SU-DHL-6 (cell line): Measurements from ENCODE around the gene PGRMC2.

Experiments
- H2AFZ ChIP-seq: fragments of 200-600 bp; sonication (generic); 2 replicates; pipeline ENCODE4 v1.6.1; 2014; ENCODE audit warnings: low read depth, mild to moderate bottlenecking, moderate library complexity, mixed read lengths, antibody characterized with exemption, low read length; ENCODE audit not compliant: severe bottlenecking
- H3F3A ChIP-seq: fragments of 200-600 bp; shearing (Covaris generic); 2 replicates; pipeline ENCODE4 v1.6.0; 2016; ENCODE audit warnings: antibody characterized with exemption, mild to moderate bottlenecking; ENCODE audit not compliant: insufficient read depth
- H3K27ac ChIP-seq: fragments of 200-600 bp; sonication (generic); 2 replicates; pipeline ENCODE4 v1.5.1; 2016; ENCODE audit warnings: low read depth, mild to moderate bottlenecking, low read length, moderate library complexity, mixed read lengths
- H3K27me3 ChIP-seq: fragments of 200-600 bp; sonication (generic), shearing (Covaris generic); 2 replicates; pipeline ENCODE4 v1.6.0; 2014; ENCODE audit warnings: mild to moderate bottlenecking, low read length
- H3K36me3 ChIP-seq: fragments of 200-600 bp; sonication (generic); 2 replicates; pipeline ENCODE4 v1.6.1; 2014; ENCODE audit warnings: mild to moderate bottlenecking, low read length, mixed read lengths
- H3K4me2 ChIP-seq: fragments of 300-600, 200-600 bp; shearing (Covaris generic), sonication (generic); 2 replicates; pipeline ENCODE4 v1.6.0; 2014; ENCODE audit warnings: low read length, low read depth, mild to moderate bottlenecking; ENCODE audit not compliant: poor library complexity, severe bottlenecking
- H3K4me3 ChIP-seq: fragments of 200-600 bp; sonication (generic); 2 replicates; pipeline ENCODE4 v1.5.1; 2014; ENCODE audit warnings: antibody characterized with exemption, low read length, mild to moderate bottlenecking, mixed read lengths; ENCODE audit not compliant: insufficient read depth, poor library complexity, severe bottlenecking
- H3K79me2 ChIP-seq: fragments of 200-600 bp; sonication (generic); 2 replicates; pipeline ENCODE4 v1.6.1; 2014; ENCODE audit warnings: mild to moderate bottlenecking, low read length, moderate library complexity; ENCODE audit not compliant: insufficient read depth
- H3K9ac ChIP-seq: fragments of 200-600 bp; sonication (generic); 2 replicates; pipeline ENCODE4 v1.7.0; 2014; ENCODE audit warnings: mild to moderate bottlenecking, low read length
- H3K9me2 ChIP-seq: fragments of 200-600 bp; sonication (generic); replicated peaks from 2 replicates; pipeline ENCODE4 v1.6.1; 2014; ENCODE audit warnings: low read length; ENCODE audit not compliant: insufficient read depth
- H3K9me3 ChIP-seq: fragments of 200-600 bp; sonication (generic); 2 replicates; pipeline ENCODE4 v1.6.1; 2014; ENCODE audit warnings: low read length, mixed read lengths; ENCODE audit not compliant: insufficient read depth
- H4K20me1 ChIP-seq: fragments of 200-600 bp; sonication (generic); 2 replicates; pipeline ENCODE4 v1.6.1; 2014; ENCODE audit warnings: low read depth, mild to moderate bottlenecking, antibody characterized with exemption, low read length, moderate library complexity, mixed read lengths
- EZH2phosphoT487 ChIP-seq: fragments of 200-600 bp; sonication (generic), shearing (Covaris generic); conservative IDR thresholded peaks from 2 replicates; pipeline ENCODE4 v1.6.1; 2018; ENCODE audit warnings: mild to moderate bottlenecking, antibody characterized with exemption, low read length, moderate library complexity, mixed read lengths
- TF ChIP-seq, protein P1 (sequence below): fragments of 200-600 bp; sonication (generic); IDR thresholded peaks from one replicate; pipeline ENCODE4 v1.5.1; 2017; ENCODE audit warnings: antibody characterized with exemption, mild to moderate bottlenecking, low read length, moderate library complexity; ENCODE audit not compliant: insufficient read depth, poor library complexity, severe bottlenecking

PGRMC2 gene, protein sequence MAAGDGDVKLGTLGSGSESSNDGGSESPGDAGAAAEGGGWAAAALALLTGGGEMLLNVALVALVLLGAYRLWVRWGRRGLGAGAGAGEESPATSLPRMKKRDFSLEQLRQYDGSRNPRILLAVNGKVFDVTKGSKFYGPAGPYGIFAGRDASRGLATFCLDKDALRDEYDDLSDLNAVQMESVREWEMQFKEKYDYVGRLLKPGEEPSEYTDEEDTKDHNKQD

DNA sequence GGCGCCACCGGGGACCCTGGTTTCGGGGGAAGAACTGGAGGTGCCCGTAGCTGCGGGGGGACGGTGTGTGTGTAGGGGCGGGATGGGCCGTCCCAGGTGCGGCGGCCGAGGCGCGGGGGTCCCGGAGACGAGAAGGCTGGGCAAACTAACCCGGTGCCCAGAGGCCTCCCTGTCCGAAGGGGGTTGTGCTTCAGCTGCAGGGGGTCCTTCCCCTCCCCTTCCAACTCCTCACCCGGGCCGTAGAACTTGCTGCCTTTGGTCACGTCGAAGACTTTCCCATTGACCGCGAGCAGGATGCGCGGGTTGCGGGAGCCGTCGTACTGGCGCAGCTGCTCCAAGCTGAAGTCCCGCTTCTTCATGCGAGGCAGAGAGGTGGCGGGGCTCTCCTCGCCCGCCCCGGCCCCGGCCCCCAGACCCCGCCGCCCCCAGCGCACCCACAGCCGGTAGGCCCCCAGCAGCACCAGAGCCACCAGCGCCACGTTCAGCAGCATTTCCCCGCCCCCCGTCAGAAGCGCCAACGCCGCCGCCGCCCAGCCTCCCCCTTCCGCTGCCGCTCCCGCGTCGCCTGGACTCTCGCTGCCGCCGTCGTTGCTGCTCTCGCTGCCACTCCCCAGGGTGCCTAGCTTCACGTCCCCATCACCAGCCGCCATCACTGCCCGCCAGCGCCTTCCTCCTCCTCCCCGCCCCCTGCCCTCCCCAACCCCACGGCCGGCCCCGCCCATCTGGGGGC lies at the start of gene PGRMC2:
Gene PGRMC2 (minus strand): TSS at position 673 of the 730 bp plus-strand sequence. CDS start 23 bp downstream, at position 650.
- Histone ChIP-seq H3K4me3 (peak within 1 kb of the TSS; percentile 76), H3K4me2 (peak within 1 kb of the TSS; percentile 76), H4K20me1 (peaks cover 4% of the 10 kb centered on the region; the same call in 1 of the 2 replicates), H3K9ac (peak within 1 kb of the TSS; percentile 83), H3K27me3 (no peaks in the 10 kb centered on the region), H3K27ac (peak within 1 kb of the TSS; percentile 81), H3K79me2 (peaks cover 48% of the 10 kb centered on the region), H3K36me3 (0 out of 2 replicates have a peak, but pooled peaks cover 7% of the 10 kb centered on the region), H3F3A (no peaks in the 10 kb centered on the region), H3K9me2 (no peaks in the 10 kb centered on the region), H2AFZ (peak within 1 kb of the TSS; percentile 78), H3K9me3 (no peaks in the 10 kb centered on the region)
- TF ChIP-seq, protein P1, sequence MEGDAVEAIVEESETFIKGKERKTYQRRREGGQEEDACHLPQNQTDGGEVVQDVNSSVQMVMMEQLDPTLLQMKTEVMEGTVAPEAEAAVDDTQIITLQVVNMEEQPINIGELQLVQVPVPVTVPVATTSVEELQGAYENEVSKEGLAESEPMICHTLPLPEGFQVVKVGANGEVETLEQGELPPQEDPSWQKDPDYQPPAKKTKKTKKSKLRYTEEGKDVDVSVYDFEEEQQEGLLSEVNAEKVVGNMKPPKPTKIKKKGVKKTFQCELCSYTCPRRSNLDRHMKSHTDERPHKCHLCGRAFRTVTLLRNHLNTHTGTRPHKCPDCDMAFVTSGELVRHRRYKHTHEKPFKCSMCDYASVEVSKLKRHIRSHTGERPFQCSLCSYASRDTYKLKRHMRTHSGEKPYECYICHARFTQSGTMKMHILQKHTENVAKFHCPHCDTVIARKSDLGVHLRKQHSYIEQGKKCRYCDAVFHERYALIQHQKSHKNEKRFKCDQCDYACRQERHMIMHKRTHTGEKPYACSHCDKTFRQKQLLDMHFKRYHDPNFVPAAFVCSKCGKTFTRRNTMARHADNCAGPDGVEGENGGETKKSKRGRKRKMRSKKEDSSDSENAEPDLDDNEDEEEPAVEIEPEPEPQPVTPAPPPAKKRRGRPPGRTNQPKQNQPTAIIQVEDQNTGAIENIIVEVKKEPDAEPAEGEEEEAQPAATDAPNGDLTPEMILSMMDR = no peak
- no peak for TF ChIP-seq EZH2phosphoT487

DNA sequence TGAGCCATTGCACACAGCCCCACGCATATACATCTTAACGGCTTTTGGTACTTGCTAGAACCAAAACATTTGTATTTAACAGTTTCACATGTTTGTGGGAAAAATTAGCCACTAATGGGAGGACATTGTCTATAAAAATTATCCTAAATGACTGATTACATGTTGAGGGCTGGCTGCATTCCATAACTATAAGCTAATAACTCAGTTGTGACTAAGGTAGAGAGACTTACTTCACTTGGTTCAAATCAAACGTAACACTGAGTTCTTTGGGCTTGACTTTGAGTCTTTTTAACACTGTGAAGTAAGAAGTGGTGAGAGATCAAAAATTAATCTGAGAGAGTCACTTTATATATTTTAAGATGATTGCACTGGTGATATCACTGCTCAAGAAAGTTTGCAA lies 47.9 kb upstream of the PGRMC2 start:
- Histone ChIP-seq H3K9ac (no peak overlapping the region), H2AFZ (no peak overlapping the region), H3K9me2 (no peaks in the 10 kb centered on the region), H3K79me2 (no peaks in the 10 kb centered on the region), H3K9me3 (no peaks in the 10 kb centered on the region), H3K27ac (no peak overlapping the region), H4K20me1 (no peaks in the 10 kb centered on the region), H3K27me3 (no peaks in the 10 kb centered on the region), H3K36me3 (no peaks in the 10 kb centered on the region), H3K4me3 (no peak overlapping the region), H3K4me2 (no peak overlapping the region), H3F3A (no peaks in the 10 kb centered on the region)
- TF ChIP-seq, protein P1 = no peak

DNA sequence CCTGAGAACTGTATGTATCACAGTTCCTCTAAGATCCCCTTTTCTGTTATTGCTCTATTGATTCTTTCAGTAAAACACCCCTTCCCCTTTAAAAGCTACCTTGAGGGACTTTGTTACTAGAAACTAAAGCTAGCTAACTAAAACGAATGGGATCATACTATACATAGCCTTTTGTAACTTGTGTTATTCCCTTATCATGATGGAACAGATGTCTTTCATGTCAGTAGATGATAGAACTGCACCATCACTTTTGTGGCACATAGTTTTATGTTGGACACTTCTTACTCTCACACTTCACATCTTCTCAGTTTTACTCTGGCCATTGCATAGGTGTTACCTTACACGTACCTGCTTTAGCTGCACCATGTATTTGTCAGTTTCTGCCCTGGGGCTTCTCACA lies 46.6 kb upstream of the PGRMC2 start:
- no peak overlapping the region for H3K27ac ChIP-seq
- TF ChIP-seq EZH2phosphoT487 = no peak
- TF ChIP-seq, protein P1 = no peak
- no peaks in the 10 kb centered on the region for H3K36me3 ChIP-seq
- H3K4me3 ChIP-seq = no peak overlapping the region
- no peak overlapping the region for H2AFZ ChIP-seq
- no peaks in the 10 kb centered on the region for H3K79me2 ChIP-seq
- H3F3A ChIP-seq = no peaks in the 10 kb centered on the region
- H3K9me3 ChIP-seq = no peaks in the 10 kb centered on the region
- H4K20me1 ChIP-seq = no peaks in the 10 kb centered on the region
- no peaks in the 10 kb centered on the region for H3K27me3 ChIP-seq
- H3K9me2 ChIP-seq = no peaks in the 10 kb centered on the region
- no peak overlapping the region for H3K9ac ChIP-seq
- H3K4me2 ChIP-seq = no peak overlapping the region
